WI38 (cell line): ENCODE data around the gene UBR3.
"Not testable (repeated sequence)": the region's sequence is repeated elsewhere in the genome, so short reads cannot be mapped to it uniquely, and the experiment has no call there.

ENCODE experiments used
- H3K4me3 ChIP-seq: 2 replicates; pipeline ENCODE4 v1.5.1; 2011; ENCODE audit warnings: low read depth, mild to moderate bottlenecking, control low read depth, low read length
- TF ChIP-seq, protein P1 (sequence below): IDR thresholded peaks from 2 replicates; pipeline ENCODE4 v1.5.1; 2012; ENCODE audit warnings: low read depth, mild to moderate bottlenecking, control low read depth, low read length

Gene UBR3

GRCh38 chr2:169808221-169808620, 19.0 kb upstream of the UBR3 start:
- H3K4me3 ChIP-seq: no peak overlapping the region
- TF ChIP-seq, protein P1, sequence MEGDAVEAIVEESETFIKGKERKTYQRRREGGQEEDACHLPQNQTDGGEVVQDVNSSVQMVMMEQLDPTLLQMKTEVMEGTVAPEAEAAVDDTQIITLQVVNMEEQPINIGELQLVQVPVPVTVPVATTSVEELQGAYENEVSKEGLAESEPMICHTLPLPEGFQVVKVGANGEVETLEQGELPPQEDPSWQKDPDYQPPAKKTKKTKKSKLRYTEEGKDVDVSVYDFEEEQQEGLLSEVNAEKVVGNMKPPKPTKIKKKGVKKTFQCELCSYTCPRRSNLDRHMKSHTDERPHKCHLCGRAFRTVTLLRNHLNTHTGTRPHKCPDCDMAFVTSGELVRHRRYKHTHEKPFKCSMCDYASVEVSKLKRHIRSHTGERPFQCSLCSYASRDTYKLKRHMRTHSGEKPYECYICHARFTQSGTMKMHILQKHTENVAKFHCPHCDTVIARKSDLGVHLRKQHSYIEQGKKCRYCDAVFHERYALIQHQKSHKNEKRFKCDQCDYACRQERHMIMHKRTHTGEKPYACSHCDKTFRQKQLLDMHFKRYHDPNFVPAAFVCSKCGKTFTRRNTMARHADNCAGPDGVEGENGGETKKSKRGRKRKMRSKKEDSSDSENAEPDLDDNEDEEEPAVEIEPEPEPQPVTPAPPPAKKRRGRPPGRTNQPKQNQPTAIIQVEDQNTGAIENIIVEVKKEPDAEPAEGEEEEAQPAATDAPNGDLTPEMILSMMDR: no peak

GRCh38 chr2:169815849-169816248, 11.4 kb upstream of the UBR3 start:
- no peak overlapping the region for H3K4me3 ChIP-seq
- TF ChIP-seq, protein P1: no peak

DNA sequence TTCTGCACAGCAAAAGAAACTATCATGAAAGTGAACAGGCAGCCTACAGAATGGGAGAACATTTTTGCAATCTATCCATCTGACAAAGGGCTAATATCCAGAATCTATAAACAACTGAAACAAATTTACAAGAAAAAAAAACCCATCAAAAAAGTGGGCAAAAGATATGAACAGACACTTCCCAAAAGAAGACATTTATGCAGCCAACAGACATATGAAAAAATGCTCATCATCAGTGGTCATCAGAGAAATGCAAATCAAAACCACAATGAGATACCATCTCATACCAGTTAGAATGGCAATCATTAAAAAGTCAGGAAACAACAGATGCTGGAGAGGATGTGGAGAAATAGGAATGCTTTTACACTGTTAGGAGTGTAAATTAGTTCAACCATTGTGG, 10.3 kb upstream of the UBR3 start:
- not testable (repeated sequence) for H3K4me3 ChIP-seq

- not testable (repeated sequence) for H3K4me3 ChIP-seq
Measured at GRCh38 chr2:169817369-169817768, 9.9 kb upstream of the UBR3 start.

DNA sequence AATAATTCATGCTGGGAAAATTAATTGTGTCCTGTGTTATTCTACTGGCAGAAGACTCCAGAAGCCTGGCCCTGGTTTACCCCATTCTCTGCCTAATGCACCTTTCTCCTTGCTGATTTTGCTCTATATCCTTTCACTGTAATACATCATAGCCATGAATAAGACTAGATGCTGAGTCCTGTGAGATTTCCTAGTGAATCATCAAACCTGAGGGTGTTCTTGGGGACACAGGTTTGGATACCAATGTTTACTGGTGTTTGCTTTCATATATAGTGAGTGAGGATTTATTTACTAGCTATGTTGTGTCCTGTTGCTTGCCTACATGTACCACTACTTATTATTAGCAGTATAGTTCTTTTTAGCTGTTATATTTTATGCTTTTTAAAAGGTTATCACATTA, 9.0 kb upstream of the UBR3 start:
- no peak overlapping the region for H3K4me3 ChIP-seq
- TF ChIP-seq, protein P1: no peak

DNA sequence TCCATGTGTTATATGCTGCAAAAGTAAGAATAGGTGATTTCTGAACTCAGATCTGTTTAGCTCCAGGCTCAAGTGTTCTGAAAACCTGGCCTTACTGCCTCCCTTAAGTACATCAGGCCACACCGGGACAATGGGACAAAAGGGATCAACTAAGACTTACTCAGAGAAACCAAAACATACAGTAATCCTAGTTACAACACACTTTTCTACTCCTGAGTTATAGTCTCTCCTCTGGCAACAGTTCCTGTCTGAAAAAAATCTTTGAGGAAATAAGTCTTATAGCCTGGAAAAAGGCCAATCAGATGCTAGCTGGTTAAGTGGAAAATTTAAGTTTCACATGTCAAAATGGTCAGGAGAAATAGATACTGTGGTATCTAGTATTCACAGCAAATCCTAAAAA, 8.1 kb upstream of the UBR3 start:
- H3K4me3 ChIP-seq: no peak overlapping the region
- TF ChIP-seq, protein P1: no peak

DNA sequence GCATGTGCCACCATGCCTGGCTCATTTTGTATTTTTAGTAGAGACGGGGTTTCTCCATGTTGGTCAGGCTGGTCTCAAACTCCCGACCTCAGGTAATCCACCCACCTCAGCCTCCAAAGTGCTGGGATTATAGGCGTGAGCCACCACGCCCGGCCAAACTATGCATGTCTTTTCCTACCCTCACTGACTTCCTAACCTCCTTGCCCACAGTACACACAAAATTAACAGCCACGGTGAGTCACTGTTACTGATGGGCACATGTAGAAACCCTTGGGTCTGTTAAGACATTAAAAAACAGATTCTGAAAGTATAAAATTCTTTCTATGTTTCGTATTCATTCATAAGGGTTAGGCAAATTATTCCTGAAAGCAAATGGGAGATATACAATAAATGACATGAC, 7.2 kb upstream of the UBR3 start:
- not testable (repeated sequence) for H3K4me3 ChIP-seq

DNA sequence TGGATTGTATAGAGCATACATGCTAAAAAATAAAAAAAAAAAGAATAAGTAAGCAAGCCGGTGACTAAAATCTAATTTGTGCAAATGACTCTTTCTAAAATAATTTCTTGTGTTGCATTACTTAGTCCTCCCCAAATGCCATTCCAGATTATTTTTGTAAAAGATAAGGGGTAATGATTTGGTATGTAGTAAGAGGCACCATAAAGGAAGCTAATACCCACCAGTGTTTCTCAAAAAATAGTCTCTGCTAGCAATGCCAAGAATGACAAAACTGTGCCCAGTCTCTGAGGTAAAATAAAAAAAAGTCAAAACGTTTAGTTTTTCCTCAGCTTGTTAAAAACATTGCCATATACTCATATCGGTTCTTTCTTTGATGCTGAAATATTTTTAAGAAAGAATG, 5.2 kb upstream of the UBR3 start:
- no peak overlapping the region for H3K4me3 ChIP-seq
- TF ChIP-seq, protein P1: no peak

DNA sequence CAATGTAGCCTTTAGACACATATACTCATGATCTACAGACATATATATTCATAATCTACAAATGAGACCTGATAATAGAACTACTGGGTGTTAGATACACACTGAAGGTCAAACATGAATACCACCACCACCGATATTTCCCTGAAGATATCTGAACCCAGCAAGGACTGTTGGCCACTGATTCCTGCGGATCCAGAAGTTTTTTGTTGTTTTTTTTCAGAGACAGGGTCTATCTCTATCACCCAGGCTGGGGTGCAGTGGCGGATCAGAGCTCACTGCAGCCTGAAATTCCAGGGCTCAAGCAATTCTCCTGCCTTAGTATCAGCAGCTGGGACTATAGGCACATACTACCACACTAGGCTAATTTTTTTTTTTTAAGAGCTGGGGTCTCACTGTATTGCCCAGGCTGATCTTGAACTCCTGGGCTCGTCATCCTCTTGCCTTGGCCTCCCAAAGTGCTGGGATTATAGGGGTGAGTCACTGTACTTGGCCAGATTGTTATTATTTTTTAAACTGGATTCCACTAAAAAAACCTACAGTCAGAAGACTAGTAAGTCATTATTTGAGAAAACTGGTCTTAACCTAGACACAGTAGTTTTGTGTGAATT, 4.4 kb upstream of the UBR3 start:
- TF ChIP-seq, protein P1: no peak
- H3K4me3 ChIP-seq: no peak overlapping the region
